22Rv1 (cell line): ENCODE measurements around the gene SLC34A3.

Experiments
- CTCF ChIP-seq: fragments of 450-650 bp; IDR thresholded peaks from 2 replicates; pipeline ENCODE4 v1.5.1; 2017; ENCODE audit warnings: mild to moderate bottlenecking
- ZFX ChIP-seq: fragments of 450-650 bp; IDR thresholded peaks from 2 replicates; pipeline ENCODE4 v1.6.1; 2017; ENCODE audit warnings: antibody characterized with exemption, borderline replicate concordance

GRCh38 chr9:137251490-137252268 is 21.0 kb downstream of the SLC34A3 start:
- no peak for TF ChIP-seq CTCF
- no peak for TF ChIP-seq ZFX
